Adrenal gland (tissue), 5 donors: ENCODE data around the gene SYNRG.

ENCODE experiments used
- POLR2A ChIP-seq, 2 donors: fragments of 450-650 bp; IDR thresholded peaks; one replicate each; pipeline ENCODE4 v1.6.1; 2017; ENCODE audit warnings: antibody characterized with exemption in 2 of 2, mild to moderate bottlenecking in 2 of 2, moderate library complexity in 1 of 2
- TF ChIP-seq, protein P1 (sequence below), 6 experiments: fragments of 450-650 bp in 4 of 6; fragments of 200-600 bp in 2 of 6; sonication (generic) in 1 of 6; IDR thresholded peaks; 1 replicate in 5 of 6; 2 replicates in 1 of 6; pipeline versions ENCODE4 v1.5.1 to v1.8.0; 2016 to 2021; ENCODE audit warnings: antibody characterized with exemption in 6 of 6, mild to moderate bottlenecking in 2 of 6, moderate library complexity in 1 of 6
- donor health status: DM: no; HTN: no; CAD: no.

DNA sequence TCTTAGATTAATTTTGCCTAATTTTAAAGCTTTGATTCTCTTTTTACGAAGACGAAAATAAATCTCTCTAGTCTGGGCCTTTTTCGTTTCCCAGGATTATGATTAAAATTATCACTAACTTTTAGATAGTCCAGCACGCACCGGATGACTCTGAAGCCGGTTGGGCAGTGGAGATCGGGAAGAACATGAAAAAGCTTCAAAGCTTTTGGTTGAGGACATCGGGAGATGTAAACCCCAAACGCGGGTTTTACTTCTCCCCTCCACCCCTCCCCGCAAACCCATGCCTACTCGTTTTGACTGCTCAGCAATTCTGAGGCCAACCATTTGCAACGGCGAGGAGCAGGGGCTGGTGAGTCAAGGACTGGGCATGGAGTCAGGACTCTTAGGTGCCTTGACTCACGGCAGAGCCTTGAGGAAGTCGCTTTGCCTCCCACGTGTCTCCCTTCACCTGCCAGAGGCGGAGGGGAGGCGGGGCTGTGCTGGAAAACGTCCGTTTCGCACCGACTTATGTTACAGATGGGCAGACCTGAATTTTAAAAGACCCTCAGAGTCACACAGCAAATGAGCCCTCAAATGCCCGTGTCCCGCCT lies 120.5 kb downstream of the SYNRG start:
- TF ChIP-seq, protein P1, sequence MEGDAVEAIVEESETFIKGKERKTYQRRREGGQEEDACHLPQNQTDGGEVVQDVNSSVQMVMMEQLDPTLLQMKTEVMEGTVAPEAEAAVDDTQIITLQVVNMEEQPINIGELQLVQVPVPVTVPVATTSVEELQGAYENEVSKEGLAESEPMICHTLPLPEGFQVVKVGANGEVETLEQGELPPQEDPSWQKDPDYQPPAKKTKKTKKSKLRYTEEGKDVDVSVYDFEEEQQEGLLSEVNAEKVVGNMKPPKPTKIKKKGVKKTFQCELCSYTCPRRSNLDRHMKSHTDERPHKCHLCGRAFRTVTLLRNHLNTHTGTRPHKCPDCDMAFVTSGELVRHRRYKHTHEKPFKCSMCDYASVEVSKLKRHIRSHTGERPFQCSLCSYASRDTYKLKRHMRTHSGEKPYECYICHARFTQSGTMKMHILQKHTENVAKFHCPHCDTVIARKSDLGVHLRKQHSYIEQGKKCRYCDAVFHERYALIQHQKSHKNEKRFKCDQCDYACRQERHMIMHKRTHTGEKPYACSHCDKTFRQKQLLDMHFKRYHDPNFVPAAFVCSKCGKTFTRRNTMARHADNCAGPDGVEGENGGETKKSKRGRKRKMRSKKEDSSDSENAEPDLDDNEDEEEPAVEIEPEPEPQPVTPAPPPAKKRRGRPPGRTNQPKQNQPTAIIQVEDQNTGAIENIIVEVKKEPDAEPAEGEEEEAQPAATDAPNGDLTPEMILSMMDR (IDR thresholded peaks at IDR 0.05) = no peak
- TF ChIP-seq POLR2A (IDR thresholded peaks at IDR 0.05) = peak in 1 of 2 donors; percentile 59
